Thoracic aorta endothelial cell (primary cell): ENCODE measurements around the gene TRAPPC12. TPM values are rescaled to one million over a fixed set of nuclear protein-coding genes. Genes with fewer than 3 reads are reported as not detected.

Experiments
- total RNA-seq: library from RNA; depleted of rRNA; stranded (reverse); fragments of >200 nt; gene quantifications from 2 replicates; pipeline ENCODE4 v1.2.3, GENCODE V29; 2012

TRAPPC12 gene
- total RNA-seq, result 47.2 and 48.2 TPM in 2 replicates

GRCh38 chr2:3379647-3380534, at the start of gene TRAPPC12:
TRAPPC12 (plus strand) TSS chr2:3379694; CDS start chr2:3387624, 7,930 bp downstream.

GRCh38 chr2:3377612-3378432, 1.7 kb upstream of the TRAPPC12 start, which contains the start of gene EIPR1:
EIPR1 (minus strand) TSS chr2:3377818; CDS start chr2:3377689, 129 bp downstream.

GRCh38 chr2:3519255-3520205, 140.0 kb downstream of the TRAPPC12 start, which contains the start of gene ADI1:
ADI1 (minus strand) TSS chr2:3519531; CDS start chr2:3519487, 44 bp downstream.

Other genes with a start within 250 kb of the TRAPPC12 start
- 33.0 and 36.3 TPM in 2 replicates for gene EIPR1, start 1.9 kb upstream of the TRAPPC12 start, total RNA-seq
- 44.4 and 52.5 TPM in 2 replicates for gene ADI1, start 139.8 kb downstream of the TRAPPC12 start, total RNA-seq
- gene RNASEH1, start 178.6 kb downstream of the TRAPPC12 start, total RNA-seq, result 45.0 and 45.9 TPM in 2 replicates
- gene RPS7, start 195.6 kb downstream of the TRAPPC12 start, total RNA-seq, result 1,809 and 1,947 TPM in 2 replicates
- not detected in 2 replicates for gene COLEC11, start 215.4 kb downstream of the TRAPPC12 start, total RNA-seq